T-helper 9 cell (primary cell): ENCODE data around the gene SCN8A.
"Not testable (repeated sequence)": the region's sequence is repeated elsewhere in the genome, so short reads cannot be mapped to it uniquely, and the experiment has no call there.

Experiments used
- DNase-seq: peaks from one replicate; pipeline ENCODE4 v3.0.0-alpha.2; 2020

The SCN8A gene

DNA sequence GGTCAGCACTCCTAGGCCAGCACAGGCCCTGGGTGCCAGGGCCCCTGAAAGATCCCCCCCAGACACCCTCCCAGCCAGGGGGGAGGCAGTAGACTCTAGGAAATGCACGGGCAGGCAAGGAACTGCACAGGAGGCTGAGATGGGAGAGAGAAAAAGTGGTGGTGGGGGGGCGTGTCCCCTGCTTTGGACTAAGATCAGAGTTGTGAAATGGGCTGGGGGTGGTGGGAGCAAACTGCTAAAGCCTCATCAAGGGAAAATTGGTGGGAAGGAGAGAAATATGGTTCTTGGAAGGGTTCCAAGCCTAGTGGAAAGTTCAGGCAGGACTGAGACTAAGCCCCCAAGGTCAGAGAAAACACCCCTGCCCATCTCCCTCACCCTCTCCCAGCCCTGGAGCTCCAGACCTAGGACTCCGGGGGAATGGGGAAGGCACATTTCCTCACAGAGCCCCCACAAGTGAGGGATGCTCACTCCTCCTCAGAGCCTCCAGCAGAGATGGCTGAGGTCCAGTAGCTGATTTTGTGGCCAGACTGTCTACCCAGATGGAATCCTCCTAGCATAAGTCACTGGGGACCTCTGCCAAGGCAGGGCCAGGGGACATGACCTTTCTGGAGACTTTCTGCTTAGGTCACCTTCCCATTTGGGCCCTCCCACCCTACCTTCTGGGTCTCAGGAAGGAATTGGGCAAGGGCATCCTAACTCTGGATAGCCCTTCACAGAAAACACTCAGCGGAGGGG lies 227.7 kb downstream of the SCN8A start:
- DNase-seq: no peak

DNA sequence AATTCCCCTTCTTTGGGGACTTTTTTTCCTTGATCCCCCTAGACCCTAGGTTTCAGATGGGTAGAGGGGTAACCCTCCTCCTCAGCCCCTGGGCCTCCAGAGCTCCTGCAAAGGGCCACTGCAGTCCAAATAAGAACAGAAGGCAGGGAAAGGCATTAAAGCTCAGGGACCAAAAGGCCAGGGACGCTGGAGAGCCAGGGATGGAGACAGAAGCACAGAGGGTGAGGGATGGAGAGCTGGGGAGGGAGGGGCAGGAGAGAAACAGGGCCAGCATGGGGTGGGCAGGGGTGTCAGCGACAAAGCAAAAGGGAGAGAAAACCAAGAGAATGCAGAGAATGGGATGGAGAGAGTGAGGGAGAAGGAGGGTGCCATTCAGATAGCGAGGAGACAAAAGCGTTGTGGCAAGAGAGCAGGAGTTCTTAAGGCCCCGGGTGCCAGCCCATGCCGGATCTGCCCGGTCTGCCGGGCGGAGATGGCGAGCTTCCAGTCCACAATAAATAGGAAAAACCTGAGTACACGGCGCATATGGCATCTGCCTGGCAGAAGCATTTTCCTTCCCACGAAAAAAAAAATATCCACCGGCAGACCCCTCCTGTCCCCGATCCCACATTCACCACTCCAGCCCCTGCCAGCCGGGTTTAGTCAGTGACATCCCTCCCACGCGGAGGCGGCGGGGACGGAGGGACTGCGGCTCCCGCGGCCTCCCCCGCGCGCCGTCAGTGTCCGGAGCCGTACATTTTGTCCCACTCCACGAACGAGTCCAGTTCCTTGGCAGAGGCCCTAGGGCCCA lies 228.9 kb downstream of the SCN8A start:
- DNase-seq: no peak

DNA sequence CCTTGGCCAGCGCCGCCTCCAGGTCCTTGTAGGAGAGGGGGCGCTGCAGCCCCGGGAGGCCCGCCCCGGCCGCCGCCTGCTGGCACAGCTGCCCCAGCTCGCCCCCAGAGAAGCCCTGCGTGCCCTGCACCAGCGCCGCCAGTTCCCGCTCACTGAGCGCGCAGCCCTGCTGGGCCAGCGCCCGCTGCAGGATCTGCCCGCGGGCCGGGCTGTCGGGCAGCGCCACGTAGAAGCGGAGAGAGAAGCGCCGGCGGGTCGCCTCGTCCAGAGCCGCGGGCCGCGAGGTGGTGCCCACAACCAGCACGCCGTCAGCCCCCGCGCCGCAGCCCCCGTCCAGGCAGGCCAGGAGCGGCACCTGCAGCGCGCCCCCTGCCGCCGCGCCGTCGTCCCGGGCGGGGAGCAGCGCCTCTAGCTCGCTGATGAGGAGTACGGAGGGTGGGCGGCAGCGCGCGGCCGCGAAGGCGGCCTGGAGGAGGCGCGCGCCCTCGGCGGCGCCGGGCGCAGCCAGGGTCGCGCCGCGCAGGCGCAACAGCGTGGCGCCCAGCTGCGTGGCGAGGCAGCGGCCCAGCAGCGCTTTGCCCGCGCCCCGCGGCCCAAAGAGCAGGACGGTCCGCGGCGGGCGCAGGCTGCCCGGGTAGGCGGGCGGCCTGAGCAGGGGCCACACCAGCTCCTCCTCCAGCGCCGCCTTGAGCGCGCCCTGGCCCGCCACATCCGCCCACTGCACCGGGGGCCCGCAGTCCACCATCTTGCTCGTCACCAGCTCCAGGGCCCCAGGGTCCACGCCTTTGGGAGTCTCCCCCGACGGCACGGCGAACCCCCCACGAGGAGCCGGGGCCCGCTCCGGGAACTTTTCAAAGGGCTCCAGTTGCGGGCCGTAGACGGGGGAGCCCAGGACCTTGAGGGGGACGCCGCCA lies 229.8 kb downstream of the SCN8A start:
- peak; percentile 67 for DNase-seq

- peak; percentile 14 for DNase-seq
Observed at GRCh38 chr12:51821440-51822260, 230.6 kb downstream of the SCN8A start.

DNA sequence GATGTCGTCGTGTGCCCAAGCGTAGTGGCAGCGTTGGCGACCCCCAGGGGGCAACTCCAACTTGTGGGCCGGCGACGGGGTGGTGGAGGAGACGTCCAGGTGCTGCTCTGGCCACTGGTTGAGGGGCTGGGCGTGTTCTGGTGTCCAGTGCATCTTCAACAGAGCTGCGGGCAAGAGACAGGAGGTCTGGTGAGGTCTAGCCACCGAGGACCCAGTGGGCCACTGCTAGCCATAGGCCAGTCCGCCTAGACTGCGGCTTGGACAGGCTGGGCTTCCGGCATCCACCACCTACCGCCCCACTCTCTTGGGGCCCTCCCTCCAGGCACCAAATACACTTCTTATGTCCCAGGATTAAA lies 231.2 kb downstream of the SCN8A start:
- no peak for DNase-seq

DNA sequence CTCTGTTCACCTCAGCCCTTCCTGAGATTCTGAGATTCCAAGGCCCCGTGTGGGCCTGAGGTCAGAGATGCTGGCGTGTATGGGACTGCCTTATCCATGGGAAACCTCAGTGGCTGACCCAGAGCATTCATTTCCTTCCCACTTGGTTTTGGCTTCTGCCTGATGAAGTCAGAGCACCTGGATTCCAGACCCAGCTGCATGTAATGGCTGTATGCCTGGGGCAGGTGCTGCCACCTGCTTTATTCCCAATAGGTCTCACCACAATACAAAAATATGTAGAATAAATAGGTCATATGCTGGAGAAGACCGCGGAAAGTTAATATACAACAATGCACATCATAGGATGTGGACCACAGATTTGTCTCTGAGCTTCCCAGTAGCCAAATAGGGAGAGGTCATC lies 231.9 kb downstream of the SCN8A start:
- no peak for DNase-seq

DNA sequence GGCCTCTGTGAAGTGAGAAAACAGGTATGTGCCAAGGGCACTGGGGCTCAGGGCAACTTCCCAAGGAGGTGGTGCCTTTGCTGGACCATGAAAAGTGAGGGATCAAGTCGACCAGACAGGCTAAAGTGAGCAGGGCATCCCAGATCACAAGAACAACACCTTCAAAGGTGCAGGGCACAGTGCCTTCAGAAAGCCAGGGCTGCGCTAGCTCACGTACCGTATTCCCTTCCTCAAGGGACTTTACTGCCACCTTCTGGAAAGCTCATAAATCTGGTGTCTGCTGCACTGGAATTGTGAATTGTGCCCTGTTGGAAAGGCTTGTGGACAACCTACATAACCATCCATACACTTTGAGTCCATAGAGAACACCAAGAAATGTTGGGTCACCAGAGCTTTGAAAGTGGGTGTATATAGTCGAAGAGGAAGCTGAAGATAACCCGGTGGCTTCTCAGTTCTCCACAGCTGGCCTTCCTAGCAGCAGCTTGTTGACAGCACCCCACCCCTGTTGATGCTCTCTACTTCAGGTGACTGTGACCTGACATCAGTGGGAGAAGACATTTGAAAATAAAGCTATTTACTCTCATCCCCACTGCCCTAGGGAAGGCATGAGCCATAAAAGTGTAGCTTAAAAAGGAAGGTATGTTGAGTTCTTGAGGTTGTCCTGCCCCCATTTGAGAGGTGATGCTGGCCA lies 233.0 kb downstream of the SCN8A start:
- DNase-seq: no peak

- no peak for DNase-seq
Observed at GRCh38 chr12:51825216-51825615, 234.2 kb downstream of the SCN8A start.

DNA sequence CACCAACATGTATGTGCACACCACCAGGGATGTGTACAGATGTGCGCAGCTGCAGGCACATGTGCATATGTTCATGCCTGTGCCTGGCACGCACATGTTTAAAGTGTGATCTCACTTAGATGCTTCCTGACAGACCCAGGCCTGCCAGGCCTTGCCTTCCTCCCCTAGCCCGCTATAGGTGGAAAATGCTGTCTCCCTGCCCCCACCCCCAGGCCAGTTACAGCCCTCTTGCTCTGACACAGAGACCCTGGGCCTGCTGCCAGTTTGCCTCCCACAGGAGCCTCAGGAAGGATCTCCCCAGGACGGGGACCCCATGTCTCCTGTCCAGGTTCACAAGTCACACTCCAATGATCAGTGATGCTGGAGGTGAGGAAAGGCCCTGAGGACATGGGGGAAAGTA lies 235.8 kb downstream of the SCN8A start:
- DNase-seq: no peak

- no peak for DNase-seq
Observed at GRCh38 chr12:51827925-51828818, 237.1 kb downstream of the SCN8A start.

- DNase-seq: no peak
Observed at GRCh38 chr12:51829011-51829481, 238.0 kb downstream of the SCN8A start.

DNA sequence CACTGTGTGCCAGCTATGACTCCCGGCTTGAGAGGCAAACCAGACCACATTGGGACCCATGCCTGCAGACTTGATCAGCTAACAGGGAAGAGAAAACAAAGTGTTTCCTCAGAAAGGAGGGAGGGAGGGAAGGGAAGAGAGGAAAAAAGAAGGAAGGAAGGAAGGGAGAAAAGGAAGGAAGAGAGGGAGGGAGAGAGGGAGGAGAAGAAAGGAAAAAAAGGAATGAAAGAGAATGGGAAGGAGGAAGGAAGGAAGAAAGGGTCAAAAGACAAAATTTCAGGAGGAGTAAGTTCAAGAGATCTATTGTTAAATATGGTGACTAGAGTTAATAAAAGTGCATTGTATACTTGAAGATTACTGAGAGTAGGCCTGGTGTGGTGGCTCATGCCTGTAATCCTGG lies 238.6 kb downstream of the SCN8A start:
- DNase-seq: no peak

DNA sequence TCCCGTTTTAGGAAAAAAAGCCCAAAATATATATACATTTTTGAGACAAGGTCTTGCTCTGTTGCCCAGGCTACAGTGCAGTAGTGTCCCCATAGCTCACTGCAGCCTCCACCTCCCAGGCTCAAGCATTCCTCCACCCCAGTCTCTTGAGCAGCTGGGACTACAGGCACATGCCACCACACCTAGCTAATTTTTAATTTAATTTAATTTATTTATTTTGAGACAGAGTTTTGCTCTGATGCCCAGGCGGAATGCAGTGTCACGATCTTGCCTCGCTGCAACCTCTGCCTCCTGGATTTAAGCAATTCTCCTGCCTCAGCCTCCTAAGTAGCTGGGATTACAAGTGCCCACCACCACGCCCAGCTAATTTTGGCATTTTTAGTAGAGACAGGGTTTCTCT lies 240.8 kb downstream of the SCN8A start:
- DNase-seq: not testable (repeated sequence)

DNA sequence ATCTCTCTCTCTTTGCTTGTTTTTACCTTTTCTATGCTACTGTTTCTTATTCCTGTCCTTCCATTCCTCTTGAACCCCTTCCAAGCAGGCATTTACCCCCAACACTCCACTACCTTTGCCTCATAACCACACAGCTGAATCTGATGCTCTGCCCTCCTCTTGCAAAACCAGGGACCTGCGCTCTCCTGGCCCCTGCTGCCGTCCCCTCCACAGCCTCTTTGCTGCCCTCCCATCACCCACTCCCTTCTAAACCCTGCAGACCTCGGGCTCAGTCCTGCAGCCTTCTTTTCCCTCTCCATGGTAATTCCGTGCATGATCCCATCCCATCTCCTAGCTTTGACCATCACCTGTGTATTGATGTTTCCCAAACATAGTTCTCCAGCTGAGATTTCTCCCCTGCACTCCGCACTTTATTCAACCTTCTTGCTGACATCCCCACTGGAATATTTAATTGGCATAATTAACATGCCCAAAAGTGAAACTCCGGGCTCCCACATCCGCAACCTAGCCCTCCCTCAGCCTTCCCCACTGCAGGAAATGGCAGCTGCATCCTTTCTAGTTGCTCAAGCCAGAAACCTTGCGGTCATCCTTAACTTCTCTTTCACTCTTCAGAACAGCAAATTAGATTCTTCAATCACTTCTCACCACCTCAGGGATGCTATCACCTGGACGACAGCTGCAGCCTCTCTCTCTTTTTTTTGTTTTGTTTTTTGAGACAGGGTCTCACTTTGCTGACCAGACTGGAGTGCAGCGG lies 241.5 kb downstream of the SCN8A start:
- DNase-seq: no peak

DNA sequence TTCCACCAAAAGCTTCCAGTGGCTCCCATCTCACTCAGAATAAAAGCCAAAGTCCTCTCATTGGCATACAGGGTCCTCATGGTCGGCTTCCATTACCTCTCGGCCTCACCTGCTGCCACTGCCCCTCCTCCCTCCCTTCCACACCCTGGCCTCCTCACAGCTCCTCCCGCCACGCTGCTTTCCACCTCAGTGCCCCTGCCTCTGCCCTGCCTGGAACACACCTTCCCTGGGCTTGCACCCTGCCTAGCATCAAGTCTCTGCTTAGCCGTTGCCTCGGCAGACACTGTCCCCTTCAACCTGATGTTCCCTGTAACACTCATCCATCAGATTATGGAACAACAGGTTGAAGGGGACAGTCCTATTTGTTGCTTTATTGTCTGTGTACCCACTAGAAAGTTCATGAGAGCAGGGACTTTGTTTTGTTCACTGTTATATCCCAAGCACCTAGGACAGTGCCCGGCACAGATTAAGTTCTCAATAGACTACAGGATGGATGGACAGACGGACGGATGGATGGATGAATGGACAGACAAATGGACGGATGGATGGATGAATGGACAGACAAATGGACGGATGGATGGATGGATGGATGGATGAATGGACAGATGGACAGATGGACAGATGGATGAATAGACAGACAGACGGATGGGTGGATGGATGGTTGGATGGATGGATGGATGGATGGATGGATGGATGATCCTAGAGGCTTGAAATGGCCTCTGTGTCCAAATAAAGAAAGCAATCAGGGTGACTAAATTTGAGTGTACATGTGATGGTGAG lies 242.6 kb downstream of the SCN8A start:
- no peak for DNase-seq

- no peak for DNase-seq
Observed at GRCh38 chr12:51834411-51834810, 243.4 kb downstream of the SCN8A start.

DNA sequence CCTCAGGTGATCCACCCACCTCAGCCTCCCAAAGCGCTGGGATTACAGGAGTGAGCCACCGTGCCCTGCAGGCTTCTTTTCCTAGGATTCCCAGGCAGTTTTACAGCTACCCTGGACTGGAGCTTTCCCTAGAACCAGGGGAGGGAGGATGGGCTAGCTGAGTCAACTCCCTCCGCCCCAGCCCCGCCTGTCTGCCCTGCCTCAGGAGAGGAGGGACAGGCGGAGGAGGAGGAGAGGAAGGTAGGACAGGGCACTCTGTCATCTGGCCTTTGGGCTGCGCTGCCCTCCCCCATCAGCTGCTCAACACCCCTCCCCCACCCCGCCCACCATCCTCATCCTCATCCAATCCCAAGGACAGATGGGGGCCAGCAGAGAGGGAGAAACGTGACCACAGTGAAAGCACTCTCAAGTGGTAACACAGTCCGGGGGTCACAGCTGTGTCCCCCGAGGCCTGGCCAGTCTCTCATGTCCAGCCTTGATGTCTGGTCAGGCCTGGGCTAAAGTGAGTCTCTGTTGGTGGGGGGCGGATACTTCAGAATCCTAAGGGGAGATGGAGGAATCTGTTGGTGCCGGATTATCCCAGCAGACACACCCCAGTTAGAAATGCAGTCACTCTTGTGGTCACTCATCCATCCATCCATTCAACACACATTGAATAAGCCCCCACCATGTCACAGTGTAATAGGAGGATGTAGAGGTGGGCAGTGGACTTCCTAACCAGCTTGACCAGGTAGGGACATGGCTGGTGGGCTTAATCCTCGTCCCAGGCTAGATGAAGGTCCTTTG lies 245.2 kb downstream of the SCN8A start:
- DNase-seq: no peak

GRCh38 chr12:51836827-51837173 lies 245.8 kb downstream of the SCN8A start:
- DNase-seq: no peak
